HG03558 (cell line): ENCODE results near the gene CKM.
"Not testable (repeated sequence)": the region's sequence is repeated elsewhere in the genome, so short reads cannot be mapped to it uniquely, and the experiment has no call there.

Experiments
- ATAC-seq: cut with Tn5 transposase; IDR thresholded peaks from one replicate; pipeline ENCODE4 v1.9.1; 2021; ENCODE audit warnings: moderate number of reproducible peaks; ENCODE audit not compliant: unreplicated experiment; ENCODE audit errors: extremely low read depth

Gene CKM

GRCh38 chr19:45350477-45351058 is 27.9 kb upstream of the CKM start:
- ATAC-seq: no peak

- no peak for ATAC-seq
These were observed 26.8 kb upstream of the CKM start for GRCh38 chr19:45349430-45349941.

- ATAC-seq: no peak
These were observed 26.4 kb upstream of the CKM start for GRCh38 chr19:45349126-45349415.

- no peak for ATAC-seq
These were observed 25.9 kb upstream of the CKM start for GRCh38 chr19:45348367-45349125.

- ATAC-seq: no peak
These were observed 25.1 kb upstream of the CKM start for GRCh38 chr19:45347570-45348366.

- ATAC-seq: no peak
These were observed 23.8 kb upstream of the CKM start for GRCh38 chr19:45346449-45346848.

- ATAC-seq: no peak
These were observed 22.8 kb upstream of the CKM start for GRCh38 chr19:45345506-45345860.

- no peak for ATAC-seq
These were observed 22.2 kb upstream of the CKM start for GRCh38 chr19:45344621-45345505.

- ATAC-seq: no peak
These were observed 20.2 kb upstream of the CKM start for GRCh38 chr19:45342911-45343310.

GRCh38 chr19:45340899-45341453 is 18.3 kb upstream of the CKM start:
- ATAC-seq: no peak

GRCh38 chr19:45340232-45340898 is 17.7 kb upstream of the CKM start, which contains the start of gene KLC3:
Gene KLC3, plus strand, starts transcription at chr19:45340750. Its CDS starts 4,792 bp downstream, at chr19:45345542.
- ATAC-seq: no peak

GRCh38 chr19:45339629-45340028 is 17.0 kb upstream of the CKM start:
- no peak for ATAC-seq

- no peak for ATAC-seq
These were observed 14.1 kb upstream of the CKM start for GRCh38 chr19:45336696-45337251.

- ATAC-seq: not testable (repeated sequence)
These were observed 12.2 kb upstream of the CKM start for GRCh38 chr19:45334881-45335280.

GRCh38 chr19:45333609-45334303 is 11.1 kb upstream of the CKM start:
- ATAC-seq: no peak

GRCh38 chr19:45331411-45331810 is 8.7 kb upstream of the CKM start:
- no peak for ATAC-seq

GRCh38 chr19:45327404-45328143 is 4.9 kb upstream of the CKM start:
- no peak for ATAC-seq

- no peak for ATAC-seq
These were observed 1.8 kb upstream of the CKM start for GRCh38 chr19:45324349-45324907.
